ENCODE measurements around the gene CISD1. TPM values are rescaled to one million over a fixed set of nuclear protein-coding genes. Genes with fewer than 3 reads are reported as not detected.

CISD1 gene
- total and polyA plus RNA-seq, 8 donors = 3.2 to 18.1 (median 11.1) TPM

DNA sequence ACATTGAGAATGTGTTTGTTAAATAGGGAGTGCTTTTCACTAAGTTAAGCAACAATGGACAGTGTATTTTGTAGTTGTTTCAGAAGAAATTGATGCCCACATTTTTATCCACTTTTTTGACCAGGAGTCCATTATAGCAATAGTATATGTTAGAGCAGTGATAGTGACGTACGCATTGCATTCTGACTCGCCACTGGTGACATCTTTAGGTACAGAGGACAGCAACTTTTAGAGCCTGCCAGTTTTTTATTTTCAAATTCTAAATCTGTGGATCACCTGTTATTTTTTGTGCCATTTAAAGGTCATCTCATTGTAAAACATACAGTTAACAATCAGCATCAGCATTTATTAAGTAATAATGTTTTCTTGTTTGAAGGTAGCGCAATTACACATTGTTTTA lies 67.3 kb downstream of the CISD1 start:
- Histone ChIP-seq H3K9me3 (no peaks in the 10 kb centered on the region), H3K27me3 (no peaks in the 10 kb centered on the region), H3K27ac (no peak overlapping the region), H3K36me3 (no peaks in the 10 kb centered on the region), H3K4me3 (peak overlapping the region in 2 of 4 donors; percentile 83 to 99), H3K4me1 (peaks cover 0 to 17% (median 13%) of the 10 kb centered on the region in 3 donors)
- TF ChIP-seq, protein P1, sequence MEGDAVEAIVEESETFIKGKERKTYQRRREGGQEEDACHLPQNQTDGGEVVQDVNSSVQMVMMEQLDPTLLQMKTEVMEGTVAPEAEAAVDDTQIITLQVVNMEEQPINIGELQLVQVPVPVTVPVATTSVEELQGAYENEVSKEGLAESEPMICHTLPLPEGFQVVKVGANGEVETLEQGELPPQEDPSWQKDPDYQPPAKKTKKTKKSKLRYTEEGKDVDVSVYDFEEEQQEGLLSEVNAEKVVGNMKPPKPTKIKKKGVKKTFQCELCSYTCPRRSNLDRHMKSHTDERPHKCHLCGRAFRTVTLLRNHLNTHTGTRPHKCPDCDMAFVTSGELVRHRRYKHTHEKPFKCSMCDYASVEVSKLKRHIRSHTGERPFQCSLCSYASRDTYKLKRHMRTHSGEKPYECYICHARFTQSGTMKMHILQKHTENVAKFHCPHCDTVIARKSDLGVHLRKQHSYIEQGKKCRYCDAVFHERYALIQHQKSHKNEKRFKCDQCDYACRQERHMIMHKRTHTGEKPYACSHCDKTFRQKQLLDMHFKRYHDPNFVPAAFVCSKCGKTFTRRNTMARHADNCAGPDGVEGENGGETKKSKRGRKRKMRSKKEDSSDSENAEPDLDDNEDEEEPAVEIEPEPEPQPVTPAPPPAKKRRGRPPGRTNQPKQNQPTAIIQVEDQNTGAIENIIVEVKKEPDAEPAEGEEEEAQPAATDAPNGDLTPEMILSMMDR (IDR thresholded peaks at IDR 0.05) = no peak
- ATAC-seq (no peak), DNase-seq (no peak), FAIRE-seq (no peak)
- intact Hi-C loops (cut with DNase I) = no loop called here
- 85 to 89% methylated on average over 4 of the region's 4 CpGs for whole genome bisulfite sequencing, 2 donors

Other genes starting within 250 kb of the CISD1 start
- gene IPMK, start 1.3 kb upstream of the CISD1 start, total RNA-seq = 1 to 10 TPM; 2.2 to 4.6 (median 3.0) TPM
- 1 to 10 TPM; 1.1 to 2.2 TPM for gene IPMK, start 1.3 kb upstream of the CISD1 start, polyA plus RNA-seq
- 1 to 10 TPM; 2.5 to 8.9 (median 2.9) TPM for gene UBE2D1, start 65.8 kb downstream of the CISD1 start, total RNA-seq
- 1 to 10 TPM; 2.9 to 6.2 TPM for gene UBE2D1, start 65.8 kb downstream of the CISD1 start, polyA plus RNA-seq
- 10 to 100 TPM in 5 of 6 donors, 1 to 10 TPM in 1; 8.7 to 17.1 (median 13.5) TPM for gene TFAM, start 116.2 kb downstream of the CISD1 start, total RNA-seq
- gene TFAM, start 116.2 kb downstream of the CISD1 start, polyA plus RNA-seq = 1 to 10 TPM; 2.1 to 5.8 TPM
- 10 to 100 TPM; 19.0 to 37.4 (median 24.3) TPM for gene BICC1, start 243.7 kb downstream of the CISD1 start, total RNA-seq
- 10 to 100 TPM; 19.4 to 21.9 TPM for gene BICC1, start 243.7 kb downstream of the CISD1 start, polyA plus RNA-seq